ENCODE data around the gene HNRNPUL2. TPM values are rescaled to one million over a fixed set of nuclear protein-coding genes. Genes with fewer than 3 reads are reported as not detected.

Gene HNRNPUL2
- total and polyA plus RNA-seq, 2 donors (not counting 1 experiment from before 2014, with no cell fraction given), result 14.6 to 70.4 TPM

DNA sequence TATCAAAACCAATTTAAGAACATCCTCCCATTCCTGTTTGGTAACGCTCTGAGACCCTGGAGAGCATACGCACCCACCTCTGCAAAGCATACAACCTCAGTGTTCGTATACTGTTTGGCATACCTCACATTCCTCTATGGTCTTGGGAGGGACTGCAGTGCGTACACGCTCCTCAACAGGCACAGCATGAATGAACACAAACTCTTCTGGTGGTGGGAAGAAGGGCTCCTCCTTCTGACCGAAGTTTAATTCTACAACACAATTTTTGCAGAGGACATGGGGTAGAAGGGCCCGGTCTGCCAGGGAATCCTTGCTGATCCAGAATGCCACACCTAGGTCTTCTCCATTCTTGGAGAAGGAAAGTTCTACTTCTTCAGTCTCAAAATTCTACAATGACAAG is 5.3 kb downstream of the HNRNPUL2 start:
- POLR2A ChIA-PET, result no interaction called here
- H3K27me3 ChIP-seq (replicated peaks in 1 of 4; ENCODE audit: control extremely low read depth in 1 of 4, control insufficient read depth in 3 of 4, insufficient read depth in 4 of 4, low read length in 3 of 4), result no peaks in the 10 kb centered on the region
- H3K9me3 ChIP-seq (ENCODE audit: control extremely low read depth in 1 of 3, control insufficient read depth in 2 of 3, insufficient read depth in 1 of 3, low read length in 2 of 3), result no peaks in the 10 kb centered on the region

DNA sequence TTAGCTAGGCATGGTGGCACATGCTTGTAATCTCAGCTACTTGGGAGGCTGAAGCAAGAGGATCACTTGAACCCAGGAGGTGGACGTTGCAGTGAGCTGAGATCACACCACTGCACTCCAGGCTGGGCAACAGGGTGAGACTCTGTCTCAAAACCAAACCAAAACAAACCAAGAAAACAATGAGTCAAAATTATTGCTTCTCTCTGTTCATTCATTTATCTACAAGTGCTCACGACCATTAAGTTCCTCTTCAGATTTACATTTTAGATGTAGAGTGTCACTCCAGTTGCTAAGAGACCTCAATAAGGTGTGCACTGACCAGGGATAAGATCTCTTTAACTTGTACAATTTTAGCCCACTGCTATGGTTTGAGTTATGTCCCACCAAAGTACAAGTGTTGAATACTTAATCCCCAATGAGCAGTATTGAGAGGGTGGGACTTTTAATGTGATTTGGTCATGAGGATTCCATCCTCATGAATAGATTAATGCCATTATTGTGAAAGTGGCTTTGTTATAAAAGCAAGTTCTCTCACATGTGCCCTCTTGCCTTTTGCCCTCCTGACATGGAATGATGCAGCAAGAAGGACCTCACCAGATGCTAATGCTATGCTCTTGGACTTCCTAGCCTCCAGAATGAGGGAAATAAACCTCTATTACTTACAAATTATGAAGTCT is 7.8 kb downstream of the HNRNPUL2 start:
- Histone ChIP-seq H3K79me2 (ENCODE audit: control insufficient read depth, insufficient read depth, low read length) (peaks cover 89% of the 10 kb centered on the region), H3K27me3 (replicated peaks in 1 of 4; ENCODE audit: control extremely low read depth in 1 of 4, control insufficient read depth in 3 of 4, insufficient read depth in 4 of 4, low read length in 3 of 4) (no peaks in the 10 kb centered on the region), H3K4me3 (ENCODE audit: control extremely low read depth in 1 of 5, extremely low read depth in 1 of 5, insufficient read depth in 1 of 5, low read depth in 2 of 5, low read length in 4 of 5) (no peak overlapping the region), H3K4me2 (replicated peaks; ENCODE audit: low read depth, low read length, poor library complexity, severe bottlenecking) (no peak overlapping the region), H4K20me1 (ENCODE audit: control insufficient read depth, insufficient read depth, low read length, poor library complexity, severe bottlenecking) (peaks cover 36% of the 10 kb centered on the region), H3K27ac (ENCODE audit: low read length in 2 of 2) (no peak overlapping the region), H3K36me3 (replicated peaks in 1 of 2; ENCODE audit: control extremely low read depth in 1 of 2, control insufficient read depth in 1 of 2, extremely low read depth in 1 of 2, insufficient read depth in 2 of 2, low read length in 1 of 2) (peaks cover 9 to 97% of the 10 kb centered on the region in 2 experiments), H2AFZ (ENCODE audit: insufficient read depth, low read depth, low read length, poor library complexity, severe bottlenecking) (no peak overlapping the region), H3K9ac (ENCODE audit: low read length) (no peak overlapping the region), H3K9me3 (ENCODE audit: control extremely low read depth in 1 of 3, control insufficient read depth in 2 of 3, insufficient read depth in 1 of 3, low read length in 2 of 3) (no peaks in the 10 kb centered on the region), H3K4me1 (ENCODE audit: control insufficient read depth in 2 of 2, insufficient read depth in 2 of 2, low read length in 2 of 2) (peaks cover 8 to 11% of the 10 kb centered on the region in 2 donors)
- no peak for TF ChIP-seq EZH2 (IDR thresholded peaks at IDR 0.05; ENCODE audit: borderline replicate concordance, insufficient read depth, low read depth, low read length, poor library complexity, severe bottlenecking)
- TF ChIP-seq, protein P1, sequence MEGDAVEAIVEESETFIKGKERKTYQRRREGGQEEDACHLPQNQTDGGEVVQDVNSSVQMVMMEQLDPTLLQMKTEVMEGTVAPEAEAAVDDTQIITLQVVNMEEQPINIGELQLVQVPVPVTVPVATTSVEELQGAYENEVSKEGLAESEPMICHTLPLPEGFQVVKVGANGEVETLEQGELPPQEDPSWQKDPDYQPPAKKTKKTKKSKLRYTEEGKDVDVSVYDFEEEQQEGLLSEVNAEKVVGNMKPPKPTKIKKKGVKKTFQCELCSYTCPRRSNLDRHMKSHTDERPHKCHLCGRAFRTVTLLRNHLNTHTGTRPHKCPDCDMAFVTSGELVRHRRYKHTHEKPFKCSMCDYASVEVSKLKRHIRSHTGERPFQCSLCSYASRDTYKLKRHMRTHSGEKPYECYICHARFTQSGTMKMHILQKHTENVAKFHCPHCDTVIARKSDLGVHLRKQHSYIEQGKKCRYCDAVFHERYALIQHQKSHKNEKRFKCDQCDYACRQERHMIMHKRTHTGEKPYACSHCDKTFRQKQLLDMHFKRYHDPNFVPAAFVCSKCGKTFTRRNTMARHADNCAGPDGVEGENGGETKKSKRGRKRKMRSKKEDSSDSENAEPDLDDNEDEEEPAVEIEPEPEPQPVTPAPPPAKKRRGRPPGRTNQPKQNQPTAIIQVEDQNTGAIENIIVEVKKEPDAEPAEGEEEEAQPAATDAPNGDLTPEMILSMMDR (IDR thresholded peaks at IDR 0.05), result no peak
- intact Hi-C loops (cut with micrococcal nuclease), result no loop called here
- POLR2A ChIA-PET, result interaction anchor here (0.6 kb wide), 1 partner anchor 154 kb away, joined by 4 read pairs; no protein-coding TSS in a partner anchor
- 100% methylated on average over 1 of the region's 2 CpGs for WGBS (ENCODE audit: insufficient coverage)
- Mint-ChIP-seq H3K4me1 (peaks cover 27% of the 10 kb centered on the region), H3K9me3 (ENCODE audit: insufficient read depth) (no peaks in the 10 kb centered on the region), H3K27ac (no peak overlapping the region), H3K4me3 (no peak overlapping the region), H3K27me3 (no peaks in the 10 kb centered on the region)
- CTCF ChIA-PET, result interaction anchor here (0.9 kb wide), 1 partner anchor 120 kb away, joined by 3 read pairs; no protein-coding TSS in a partner anchor
- no peak for DNase-seq
- no peak for ATAC-seq (ENCODE audit: low read depth)

More for the DNA sequence above, 5.3 kb downstream of the HNRNPUL2 start:
- Histone ChIP-seq H3K4me3 (ENCODE audit: control extremely low read depth in 1 of 5, extremely low read depth in 1 of 5, insufficient read depth in 1 of 5, low read depth in 2 of 5, low read length in 4 of 5) (no peak overlapping the region), H3K36me3 (replicated peaks in 1 of 2; ENCODE audit: control extremely low read depth in 1 of 2, control insufficient read depth in 1 of 2, extremely low read depth in 1 of 2, insufficient read depth in 2 of 2, low read length in 1 of 2) (peaks cover 7 to 73% of the 10 kb centered on the region in 2 experiments), H3K4me2 (replicated peaks; ENCODE audit: low read depth, low read length, poor library complexity, severe bottlenecking) (no peak overlapping the region), H4K20me1 (ENCODE audit: control insufficient read depth, insufficient read depth, low read length, poor library complexity, severe bottlenecking) (peaks cover 54% of the 10 kb centered on the region), H3K4me1 (ENCODE audit: control insufficient read depth in 2 of 2, insufficient read depth in 2 of 2, low read length in 2 of 2) (peaks cover 27 to 29% of the 10 kb centered on the region in 2 donors), H3K79me2 (ENCODE audit: control insufficient read depth, insufficient read depth, low read length) (peaks cover 97% of the 10 kb centered on the region), H3K27ac (ENCODE audit: low read length in 2 of 2) (no peak overlapping the region), H2AFZ (ENCODE audit: insufficient read depth, low read depth, low read length, poor library complexity, severe bottlenecking) (no peak overlapping the region), H3K9ac (ENCODE audit: low read length) (no peak overlapping the region)
- CTCF ChIA-PET, result no interaction called here
- DNase-seq (no peak), ATAC-seq (ENCODE audit: low read depth) (no peak)
- H3K4me1 Mint-ChIP-seq, result peaks cover 45% of the 10 kb centered on the region
- no peak overlapping the region for H3K4me3 Mint-ChIP-seq
- WGBS (ENCODE audit: insufficient coverage), result no CpG with 5 or more reads among the region's 7 CpGs
- no peaks in the 10 kb centered on the region for H3K27me3 Mint-ChIP-seq
- H3K9me3 Mint-ChIP-seq (ENCODE audit: insufficient read depth), result no peaks in the 10 kb centered on the region
- no peak overlapping the region for H3K27ac Mint-ChIP-seq
- TF ChIP-seq EZH2 (IDR thresholded peaks at IDR 0.05; ENCODE audit: borderline replicate concordance, insufficient read depth, low read depth, low read length, poor library complexity, severe bottlenecking), result no peak
- TF ChIP-seq, protein P1 (IDR thresholded peaks at IDR 0.05), result no peak
- intact Hi-C loops (cut with micrococcal nuclease), result no loop called here

Data from B cell (primary cell).